NCI-H226 (cell line): ENCODE data around the gene PBX1.

Experiments
- DNase-seq: peaks from one replicate; pipeline ENCODE4 v3.0.0-alpha.2; 2015

The PBX1 gene

GRCh38 chr1:164785841-164786534 is 227.0 kb downstream of the PBX1 start:
- DNase-seq: no peak

- peak; percentile 61 for DNase-seq
Measured at GRCh38 chr1:164786980-164787833, 228.2 kb downstream of the PBX1 start.

- no peak for DNase-seq
Measured at GRCh38 chr1:164787834-164788231, 228.8 kb downstream of the PBX1 start.

GRCh38 chr1:164790081-164790480 is 231.1 kb downstream of the PBX1 start:
- DNase-seq: no peak

- no peak for DNase-seq
Measured at GRCh38 chr1:164792410-164793004, 233.5 kb downstream of the PBX1 start.

- peak; percentile 79 for DNase-seq
Measured at GRCh38 chr1:164794356-164794755, 235.4 kb downstream of the PBX1 start.

GRCh38 chr1:164796916-164797315 is 237.9 kb downstream of the PBX1 start:
- no peak for DNase-seq

GRCh38 chr1:164801246-164801731 is 242.3 kb downstream of the PBX1 start:
- DNase-seq: no peak

- no peak for DNase-seq
Measured at GRCh38 chr1:164801791-164802502, 243.0 kb downstream of the PBX1 start.

GRCh38 chr1:164802529-164803282 is 243.7 kb downstream of the PBX1 start:
- DNase-seq: no peak

GRCh38 chr1:164803366-164803765 is 244.4 kb downstream of the PBX1 start:
- no peak for DNase-seq

- DNase-seq: no peak
Measured at GRCh38 chr1:164804366-164804765, 245.4 kb downstream of the PBX1 start.

GRCh38 chr1:164805399-164805798 is 246.4 kb downstream of the PBX1 start:
- DNase-seq: peak; percentile 11

- DNase-seq: no peak
Measured at GRCh38 chr1:164806531-164806930, 247.5 kb downstream of the PBX1 start.

GRCh38 chr1:164813776-164814175 is 254.8 kb downstream of the PBX1 start:
- no peak for DNase-seq

- DNase-seq: no peak
Measured at GRCh38 chr1:164821648-164822047, 262.7 kb downstream of the PBX1 start.

- no peak for DNase-seq
Measured at GRCh38 chr1:164823486-164824279, 264.7 kb downstream of the PBX1 start.

- DNase-seq: no peak
Measured at GRCh38 chr1:164824542-164824941, 265.6 kb downstream of the PBX1 start.

- DNase-seq: no peak
Measured at GRCh38 chr1:164830628-164831027, 271.6 kb downstream of the PBX1 start.

- DNase-seq: no peak
Measured at GRCh38 chr1:164834641-164835040, 275.7 kb downstream of the PBX1 start.

GRCh38 chr1:164836614-164837018 is 277.6 kb downstream of the PBX1 start:
- no peak for DNase-seq
